ENCODE results near the gene PPP6R1.

Gene PPP6R1

DNA sequence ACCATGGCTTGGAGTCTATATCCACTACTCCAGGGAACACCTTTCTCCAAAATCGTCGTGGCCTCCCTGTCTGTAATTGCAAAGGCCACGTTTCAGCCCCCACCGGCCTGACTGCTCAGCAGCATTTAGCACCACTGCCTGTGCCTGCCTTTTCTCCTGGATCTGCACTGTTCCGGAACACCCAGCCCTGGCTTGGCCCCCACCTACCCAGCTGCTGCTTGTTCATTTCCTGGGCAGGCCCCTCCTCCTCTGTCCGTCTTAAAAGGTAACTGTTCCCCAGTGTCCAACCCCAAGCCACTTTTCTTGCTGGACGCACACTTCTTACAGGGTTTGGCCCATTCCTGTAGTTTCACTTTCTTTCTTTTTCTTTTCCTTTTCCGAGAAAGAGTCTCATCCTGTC, 70.2 kb downstream of the PPP6R1 start:
- DNase-seq = no peak

GRCh38 chr19:55186080-55186479, 72.7 kb downstream of the PPP6R1 start:
- DNase-seq = no peak

- DNase-seq = no peak
Observed at GRCh38 chr19:55181740-55182139, 77.1 kb downstream of the PPP6R1 start.
